MM.1S (cell line): ENCODE data around the gene PCTP.
A peak's percentile ranks its signal among the peaks of the same experiment; 100 is the strongest.

Source experiments
- DNase-seq: peaks from one replicate; pipeline ENCODE4 v3.0.0-alpha.2; 2015
- H2AFZ ChIP-seq: fragments of 300-600 bp; sonication (generic); 2 replicates; pipeline ENCODE4 v1.6.0; 2016; ENCODE audit warnings: antibody characterized with exemption, low read length
- H3F3A ChIP-seq: fragments of 300-600 bp; sonication (generic); 2 replicates; pipeline ENCODE4 v1.6.1; 2016; ENCODE audit warnings: mild to moderate bottlenecking, antibody characterized with exemption, low read length, moderate library complexity, mixed read lengths; ENCODE audit not compliant: insufficient read depth
- H3K27ac ChIP-seq: fragments of 300-600 bp; sonication (generic); 2 replicates; pipeline ENCODE4 v1.5.1; 2016; ENCODE audit warnings: mild to moderate bottlenecking, low read length
- H3K27me3 ChIP-seq: fragments of 300-600 bp; sonication (generic); replicated peaks from 2 replicates; pipeline ENCODE4 v1.6.0; 2016; ENCODE audit warnings: low read length; ENCODE audit not compliant: insufficient read depth
- H3K36me3 ChIP-seq: fragments of 300-600 bp; sonication (generic); replicated peaks from 2 replicates; pipeline ENCODE4 v1.6.1; 2016; ENCODE audit warnings: mild to moderate bottlenecking, low read length, mixed read lengths; ENCODE audit not compliant: insufficient read depth
- H3K4me1 ChIP-seq: fragments of 300-600 bp; sonication (generic); 2 replicates; pipeline ENCODE4 v1.6.1; 2016; ENCODE audit warnings: low read length, mixed read lengths
- H3K4me2 ChIP-seq: fragments of 300-600 bp; sonication (generic); 2 replicates; pipeline ENCODE4 v1.6.0; 2016; ENCODE audit warnings: low read depth, low read length
- H3K4me3 ChIP-seq: fragments of 300-600 bp; sonication (generic); 2 replicates; pipeline ENCODE4 v1.5.1; 2016; ENCODE audit warnings: low read length, mixed read lengths
- H3K79me2 ChIP-seq: fragments of 300-600 bp; sonication (generic); 2 replicates; pipeline ENCODE4 v1.6.1; 2016; ENCODE audit warnings: mixed run types, low read length, mixed read lengths
- H3K9ac ChIP-seq: fragments of 300-600 bp; sonication (generic); 2 replicates; pipeline ENCODE4 v1.6.1; 2016; ENCODE audit warnings: low read length, mixed read lengths
- H3K9me2 ChIP-seq: fragments of 300-600 bp; sonication (generic); replicated peaks from 2 replicates; pipeline ENCODE4 v1.6.1; 2016; ENCODE audit warnings: mild to moderate bottlenecking, low read length, mixed read lengths; ENCODE audit not compliant: insufficient read depth
- H3K9me3 ChIP-seq: fragments of 300-600 bp; sonication (generic); replicated peaks from 2 replicates; pipeline ENCODE4 v1.6.1; 2016; ENCODE audit warnings: mild to moderate bottlenecking, low read length, mixed read lengths; ENCODE audit not compliant: insufficient read depth
- H4K20me1 ChIP-seq: fragments of 300-600 bp; sonication (generic); 2 replicates; pipeline ENCODE4 v1.6.1; 2016; ENCODE audit warnings: mild to moderate bottlenecking, low read length, moderate library complexity, mixed read lengths; ENCODE audit not compliant: insufficient read depth
- EZH2 ChIP-seq: fragments of 300-600 bp; sonication (generic); optimal IDR thresholded peaks from 2 replicates; pipeline ENCODE3; 2017; ENCODE audit warnings: low read depth, mild to moderate bottlenecking, antibody characterized with exemption, low read length, mixed read lengths
- EZH2phosphoT487 ChIP-seq: fragments of 300-600 bp; sonication (generic); IDR thresholded peaks from 2 replicates; pipeline ENCODE4 v1.6.1; 2018; ENCODE audit warnings: antibody characterized with exemption, low read length
- TF ChIP-seq, protein P1 (sequence below): fragments of 300-600 bp; sonication (generic); IDR thresholded peaks from 2 replicates; pipeline ENCODE4 v1.5.1; 2016; ENCODE audit warnings: antibody characterized with exemption, low read length, mixed read lengths

PCTP gene

DNA sequence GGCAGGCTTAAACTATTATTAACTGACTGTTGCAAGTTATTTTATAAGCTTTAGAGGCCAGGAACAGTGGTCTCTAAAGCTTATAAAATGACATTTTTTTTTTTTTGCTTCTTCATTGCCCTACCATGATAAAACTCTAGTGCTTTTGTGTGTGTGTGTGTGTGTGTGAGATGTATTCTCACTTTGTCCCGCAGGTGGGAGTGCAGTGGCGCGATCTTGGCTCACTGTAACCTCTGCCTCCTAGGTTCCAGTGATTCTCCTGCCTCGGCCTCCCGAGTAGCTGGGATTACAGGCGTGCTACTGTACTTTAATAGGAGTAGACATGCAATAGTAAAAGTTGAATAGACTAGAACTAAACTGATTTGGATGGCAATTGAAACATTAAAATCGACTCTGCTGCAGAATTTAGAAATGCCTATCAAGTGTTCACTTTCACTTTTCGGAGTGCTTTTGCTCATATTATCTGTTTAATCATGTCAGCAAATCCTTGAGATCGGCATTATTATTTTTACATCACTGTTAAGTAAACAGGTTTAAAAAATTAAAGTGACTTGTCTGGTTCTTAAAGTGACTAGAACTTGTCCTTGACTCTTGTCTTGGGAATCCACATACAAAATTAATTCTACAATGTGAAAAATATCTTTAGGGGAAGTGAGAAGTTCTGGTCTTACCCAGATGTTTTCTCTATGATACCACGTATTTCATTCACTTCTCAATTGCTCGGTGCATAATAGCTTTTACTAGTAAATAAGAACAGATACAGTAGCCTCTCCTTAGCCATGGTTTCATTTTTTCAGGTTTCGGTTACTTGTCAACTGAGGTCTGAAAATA lies 8.4 kb upstream of the PCTP start:
- Histone ChIP-seq H3K79me2 (no peaks in the 10 kb centered on the region), H3K27ac (no peak overlapping the region), H3K9me2 (no peaks in the 10 kb centered on the region), H3F3A (no peaks in the 10 kb centered on the region), H3K9me3 (no peaks in the 10 kb centered on the region), H3K4me1 (peaks cover 9% of the 10 kb centered on the region; the same call in 1 of the 2 replicates), H3K4me2 (peak overlapping the region; percentile 53), H3K36me3 (no peaks in the 10 kb centered on the region), H2AFZ (0 out of 2 replicates have a peak overlapping the region, but pooled peaks have one; percentile 7), H3K4me3 (no peak overlapping the region; the same call in 1 of the 2 replicates), H4K20me1 (no peaks in the 10 kb centered on the region), H3K9ac (no peak overlapping the region), H3K27me3 (no peaks in the 10 kb centered on the region)
- TF ChIP-seq EZH2, result no peak
- TF ChIP-seq, protein P1, sequence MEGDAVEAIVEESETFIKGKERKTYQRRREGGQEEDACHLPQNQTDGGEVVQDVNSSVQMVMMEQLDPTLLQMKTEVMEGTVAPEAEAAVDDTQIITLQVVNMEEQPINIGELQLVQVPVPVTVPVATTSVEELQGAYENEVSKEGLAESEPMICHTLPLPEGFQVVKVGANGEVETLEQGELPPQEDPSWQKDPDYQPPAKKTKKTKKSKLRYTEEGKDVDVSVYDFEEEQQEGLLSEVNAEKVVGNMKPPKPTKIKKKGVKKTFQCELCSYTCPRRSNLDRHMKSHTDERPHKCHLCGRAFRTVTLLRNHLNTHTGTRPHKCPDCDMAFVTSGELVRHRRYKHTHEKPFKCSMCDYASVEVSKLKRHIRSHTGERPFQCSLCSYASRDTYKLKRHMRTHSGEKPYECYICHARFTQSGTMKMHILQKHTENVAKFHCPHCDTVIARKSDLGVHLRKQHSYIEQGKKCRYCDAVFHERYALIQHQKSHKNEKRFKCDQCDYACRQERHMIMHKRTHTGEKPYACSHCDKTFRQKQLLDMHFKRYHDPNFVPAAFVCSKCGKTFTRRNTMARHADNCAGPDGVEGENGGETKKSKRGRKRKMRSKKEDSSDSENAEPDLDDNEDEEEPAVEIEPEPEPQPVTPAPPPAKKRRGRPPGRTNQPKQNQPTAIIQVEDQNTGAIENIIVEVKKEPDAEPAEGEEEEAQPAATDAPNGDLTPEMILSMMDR, result no peak
- no peak for TF ChIP-seq EZH2phosphoT487
- DNase-seq, result peak; percentile 45

DNA sequence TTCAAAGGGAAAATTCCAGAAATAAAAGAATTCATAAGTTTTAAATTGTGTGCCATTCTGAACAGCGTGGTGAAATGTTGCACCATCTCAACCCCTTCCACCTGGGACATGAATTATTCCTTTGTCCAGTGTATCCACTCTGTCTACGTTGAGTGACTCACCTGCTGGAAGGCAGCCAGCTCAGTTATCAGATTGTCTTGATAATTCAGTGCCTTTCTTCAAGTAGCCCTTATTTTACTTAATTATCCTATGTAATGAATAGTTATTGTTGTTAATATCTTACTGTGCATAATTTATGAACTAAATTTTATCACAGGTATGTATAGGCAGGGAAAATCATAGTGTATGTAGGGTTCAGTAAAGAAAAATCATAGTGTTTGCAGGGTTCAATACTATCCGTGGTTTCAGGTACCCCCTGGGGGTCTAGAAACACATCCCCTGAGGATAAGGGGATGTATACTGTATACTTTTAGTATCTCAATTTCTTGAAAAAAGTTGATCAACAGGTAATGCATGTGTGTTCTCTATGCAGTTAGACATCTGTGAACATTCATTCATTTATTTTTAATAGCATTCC lies 7.7 kb upstream of the PCTP start:
- Histone ChIP-seq H3K27me3 (no peaks in the 10 kb centered on the region), H3K9ac (no peak overlapping the region), H3K27ac (no peak overlapping the region), H3K4me3 (no peak overlapping the region; the same call in 1 of the 2 replicates), H3K9me3 (no peaks in the 10 kb centered on the region), H3K79me2 (no peaks in the 10 kb centered on the region), H3K4me2 (peak overlapping the region; percentile 53), H2AFZ (0 out of 2 replicates have a peak overlapping the region, but pooled peaks have one; percentile 7), H3K36me3 (no peaks in the 10 kb centered on the region), H3K9me2 (no peaks in the 10 kb centered on the region), H3F3A (no peaks in the 10 kb centered on the region), H3K4me1 (peaks cover 9% of the 10 kb centered on the region; the same call in 1 of the 2 replicates), H4K20me1 (no peaks in the 10 kb centered on the region)
- TF ChIP-seq EZH2phosphoT487 (no peak), EZH2 (no peak)
- TF ChIP-seq, protein P1, result no peak
- DNase-seq, result no peak

DNA sequence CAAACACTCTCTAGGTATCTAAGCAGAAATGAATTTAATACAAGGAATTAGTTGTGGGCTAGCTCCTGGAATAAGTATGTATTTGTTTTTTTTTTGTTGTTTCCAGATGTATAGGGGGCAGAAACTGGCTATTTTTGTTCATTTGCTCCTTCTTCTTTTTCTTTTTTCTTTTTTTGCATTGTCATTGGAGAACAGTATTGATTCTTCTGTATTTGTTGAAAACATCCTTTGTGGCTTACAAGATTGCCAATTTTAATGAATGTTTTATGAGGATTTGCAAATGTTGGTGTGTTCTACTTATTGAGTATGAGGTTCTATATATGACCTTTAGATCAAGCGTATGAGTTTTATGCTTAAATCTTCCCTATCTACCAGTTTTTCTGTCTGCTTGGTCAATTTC lies 5.6 kb upstream of the PCTP start:
- peaks cover 9% of the 10 kb centered on the region; the same call in 1 of the 2 replicates for H3K4me1 ChIP-seq
- H2AFZ ChIP-seq, result no peak overlapping the region
- H3K9ac ChIP-seq, result no peak overlapping the region
- H3K9me3 ChIP-seq, result no peaks in the 10 kb centered on the region
- H3F3A ChIP-seq, result no peaks in the 10 kb centered on the region
- no peaks in the 10 kb centered on the region for H3K79me2 ChIP-seq
- H3K27me3 ChIP-seq, result no peaks in the 10 kb centered on the region
- no peaks in the 10 kb centered on the region for H4K20me1 ChIP-seq
- no peak overlapping the region for H3K4me3 ChIP-seq
- TF ChIP-seq, protein P1, result no peak
- TF ChIP-seq EZH2phosphoT487 (no peak), EZH2 (no peak)
- no peak overlapping the region for H3K4me2 ChIP-seq
- H3K27ac ChIP-seq, result no peak overlapping the region
- no peaks in the 10 kb centered on the region for H3K9me2 ChIP-seq
- no peak for DNase-seq
- H3K36me3 ChIP-seq, result no peaks in the 10 kb centered on the region
